Fibroblast of skin of abdomen (primary cell): Measurements from ENCODE around the gene USP49.
A peak's percentile ranks its signal among the peaks of the same experiment; 100 is the strongest.
"Not testable (repeated sequence)": the region's sequence is repeated elsewhere in the genome, so short reads cannot be mapped to it uniquely, and the experiment has no call there.

ENCODE experiments used
- DNase-seq: peaks from one replicate; pipeline ENCODE4 v3.0.0-alpha.2; 2013

USP49 gene

GRCh38 chr6:41811946-41812345 is 83.2 kb downstream of the USP49 start:
- not testable (repeated sequence) for DNase-seq

- DNase-seq, result no peak
Observed at GRCh38 chr6:41811095-41811494, 84.1 kb downstream of the USP49 start.

GRCh38 chr6:41805830-41806774 is 89.1 kb downstream of the USP49 start:
- no peak for DNase-seq

- DNase-seq, result no peak
Observed at GRCh38 chr6:41801380-41801779, 93.8 kb downstream of the USP49 start.

- no peak for DNase-seq
Observed at GRCh38 chr6:41799559-41799911, 95.6 kb downstream of the USP49 start.

- no peak for DNase-seq
Observed at GRCh38 chr6:41798901-41799558, 96.1 kb downstream of the USP49 start.

GRCh38 chr6:41796474-41796873 is 98.7 kb downstream of the USP49 start:
- no peak for DNase-seq

DNA sequence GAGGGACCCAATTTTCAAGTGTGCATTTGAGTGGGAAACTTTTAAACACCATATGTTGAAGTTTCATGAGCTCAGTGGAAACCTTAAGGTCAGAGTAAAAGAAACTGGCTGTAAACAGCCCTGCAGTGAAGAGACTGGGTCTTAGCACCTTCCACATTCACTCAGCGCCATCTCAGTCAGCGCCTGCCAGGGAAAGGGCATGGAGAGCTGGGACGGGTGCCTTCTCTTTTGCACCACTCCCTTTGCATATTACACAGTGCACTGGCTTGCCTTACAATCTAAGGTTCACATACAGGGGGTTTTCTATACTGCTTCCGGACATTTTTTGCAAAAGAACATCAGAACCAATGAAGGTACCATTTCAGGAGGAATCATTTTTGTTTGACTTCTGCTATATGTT is 103.2 kb downstream of the USP49 start:
- no peak for DNase-seq

DNA sequence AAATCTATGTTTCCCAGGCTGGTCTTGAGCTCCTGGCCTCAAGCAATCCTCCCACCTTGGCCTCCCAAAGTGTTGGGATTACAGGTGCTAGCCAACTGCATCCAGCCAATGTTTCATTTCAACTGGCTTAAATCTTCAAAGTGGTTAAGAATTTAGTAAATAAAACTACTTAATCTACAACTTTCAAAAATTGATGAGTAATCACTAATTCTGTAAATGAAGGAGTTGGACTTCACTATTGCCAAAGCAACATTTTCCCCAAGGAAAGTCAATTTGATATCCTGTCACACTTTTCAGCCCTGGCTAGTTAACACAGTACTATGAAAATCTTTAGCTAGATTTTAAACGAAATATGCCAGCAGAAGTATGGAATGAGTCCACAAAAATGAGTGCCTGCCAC is 103.9 kb downstream of the USP49 start:
- no peak for DNase-seq

DNA sequence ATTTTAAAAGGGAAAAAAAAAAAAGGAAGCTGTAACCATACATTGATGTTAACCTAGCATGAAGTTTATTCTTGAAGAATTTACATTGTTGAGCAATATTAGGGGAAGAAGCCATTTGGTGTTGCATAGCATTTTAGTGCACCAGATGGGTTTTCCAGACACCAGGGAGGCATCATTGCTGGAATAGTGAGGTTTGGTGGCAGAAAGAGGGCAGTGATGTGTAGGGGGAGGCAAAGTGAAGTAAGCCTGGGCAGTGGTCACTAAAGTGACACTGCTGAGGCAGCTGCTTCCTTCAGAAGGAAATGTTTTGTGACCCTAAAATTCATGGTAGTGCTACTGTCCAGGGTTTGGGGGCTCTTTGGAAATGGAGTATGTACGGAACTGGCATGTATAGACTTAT is 105.1 kb downstream of the USP49 start:
- no peak for DNase-seq

DNA sequence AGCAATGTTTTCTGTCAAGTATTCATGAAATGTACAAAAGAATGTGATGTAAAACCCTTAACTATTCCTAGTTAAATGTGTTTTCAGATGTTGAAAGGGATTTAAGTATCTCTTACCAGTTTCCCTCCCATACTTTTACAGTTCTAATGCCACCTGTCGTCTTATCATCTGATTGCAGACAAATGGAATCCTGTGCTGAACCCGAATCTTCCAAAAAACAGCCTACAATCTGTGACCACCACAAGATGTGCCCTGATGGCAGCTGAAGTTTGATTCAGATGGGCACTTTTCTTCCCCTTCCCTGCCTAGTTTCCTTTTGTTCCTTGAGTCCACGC is 105.8 kb downstream of the USP49 start:
- no peak for DNase-seq

- DNase-seq, result peak; percentile 93
Observed at GRCh38 chr6:41787219-41787917, 107.8 kb downstream of the USP49 start, which contains the start of gene TOMM6. TSS of gene TOMM6 (plus strand) at chr6:41787694. CDS start at chr6:41787698, 4 bp downstream.

DNA sequence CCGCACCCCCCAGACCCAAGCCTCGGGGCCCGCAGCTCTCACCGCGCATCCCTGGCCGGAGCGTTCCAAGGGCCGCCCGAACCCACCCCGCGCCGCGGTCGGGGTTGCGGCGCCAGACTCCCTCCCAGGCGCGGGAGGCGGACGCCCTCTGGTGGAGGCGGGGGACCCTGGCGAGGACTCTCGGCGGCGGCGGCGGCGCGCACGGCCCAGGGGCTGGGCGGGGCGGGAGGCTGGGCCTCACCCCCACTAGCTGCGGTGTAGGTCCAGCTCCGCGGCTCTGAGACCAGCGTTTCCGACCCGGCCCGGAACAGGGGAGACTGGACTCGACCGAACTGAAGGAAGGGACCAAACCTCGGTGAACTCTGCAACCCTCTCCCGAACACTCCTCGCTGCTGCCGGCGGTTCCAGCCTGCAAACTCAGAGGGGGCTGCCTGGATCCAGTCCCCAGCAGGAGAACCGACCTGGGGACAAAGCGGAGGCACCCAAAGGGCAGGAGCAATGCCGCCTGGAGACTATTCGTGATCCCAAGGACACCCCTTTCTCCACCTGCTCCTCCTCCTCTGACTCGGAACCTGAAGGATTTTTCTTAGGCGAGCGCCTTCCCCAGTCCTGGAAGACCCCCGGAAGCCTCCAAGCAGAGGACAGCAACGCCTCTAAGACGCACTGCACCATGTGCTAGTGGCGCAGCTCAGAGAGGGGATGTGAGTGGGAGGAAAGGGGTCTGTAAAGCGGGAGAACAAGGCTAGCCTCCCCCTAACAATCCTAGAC is 108.5 kb downstream of the USP49 start:
- DNase-seq, result peak; percentile 77

DNA sequence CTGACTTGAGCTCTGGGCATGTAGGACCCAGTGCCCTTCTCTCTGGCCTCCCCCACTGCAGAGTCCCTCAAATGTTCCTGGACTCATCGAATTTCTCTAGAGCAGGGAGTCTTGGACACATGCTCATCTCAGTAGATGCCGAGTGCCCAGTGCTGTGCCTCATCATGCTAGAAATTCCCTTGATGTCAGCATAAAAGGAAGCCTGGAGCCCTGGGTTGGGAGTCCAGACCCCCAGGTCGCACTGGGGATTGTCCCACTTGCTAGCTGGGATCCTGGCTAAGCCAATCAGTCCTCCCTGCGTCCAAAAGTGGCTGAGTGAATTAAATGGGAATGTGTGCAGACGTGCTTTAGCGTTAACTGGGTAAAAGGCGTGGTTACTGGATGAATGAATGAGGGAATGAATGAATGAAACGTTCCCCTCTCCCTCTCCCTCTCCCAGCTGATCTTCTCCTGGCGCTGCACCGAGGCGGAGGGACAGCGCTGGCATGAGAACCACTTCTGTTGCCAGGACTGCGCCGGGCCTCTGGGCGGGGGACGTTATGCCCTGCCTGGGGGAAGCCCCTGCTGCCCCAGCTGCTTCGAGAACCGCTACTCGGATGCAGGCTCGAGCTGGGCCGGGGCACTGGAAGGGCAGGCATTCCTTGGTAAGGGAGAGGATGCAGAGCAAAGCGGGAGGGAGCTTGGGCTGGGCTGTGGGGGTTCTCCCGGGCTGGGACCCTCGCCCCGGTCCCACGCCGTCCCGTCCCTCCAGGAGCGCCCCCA is 109.3 kb downstream of the USP49 start:
- peak; percentile 27 for DNase-seq

DNA sequence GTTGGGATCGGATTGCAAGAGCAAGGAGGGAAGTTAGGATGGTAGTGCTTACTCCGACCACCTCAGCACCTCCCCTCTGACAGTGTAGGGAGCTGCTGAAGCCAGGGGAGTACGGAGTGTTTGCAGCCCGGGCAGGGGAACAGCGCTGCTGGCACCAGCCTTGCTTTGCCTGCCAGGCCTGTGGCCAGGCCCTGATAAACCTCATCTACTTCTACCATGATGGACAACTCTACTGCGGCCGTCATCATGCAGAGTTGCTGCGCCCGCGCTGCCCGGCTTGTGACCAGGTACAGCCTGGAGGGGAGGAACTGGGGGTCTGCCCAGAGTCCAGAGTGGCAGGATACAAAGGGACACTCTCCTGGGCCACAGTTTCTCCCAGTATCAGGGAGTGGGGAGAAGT is 109.9 kb downstream of the USP49 start:
- no peak for DNase-seq

GRCh38 chr6:41784581-41785171 is 110.5 kb downstream of the USP49 start:
- no peak for DNase-seq

- no peak for DNase-seq
Observed at GRCh38 chr6:41783106-41783780, 111.9 kb downstream of the USP49 start.

DNA sequence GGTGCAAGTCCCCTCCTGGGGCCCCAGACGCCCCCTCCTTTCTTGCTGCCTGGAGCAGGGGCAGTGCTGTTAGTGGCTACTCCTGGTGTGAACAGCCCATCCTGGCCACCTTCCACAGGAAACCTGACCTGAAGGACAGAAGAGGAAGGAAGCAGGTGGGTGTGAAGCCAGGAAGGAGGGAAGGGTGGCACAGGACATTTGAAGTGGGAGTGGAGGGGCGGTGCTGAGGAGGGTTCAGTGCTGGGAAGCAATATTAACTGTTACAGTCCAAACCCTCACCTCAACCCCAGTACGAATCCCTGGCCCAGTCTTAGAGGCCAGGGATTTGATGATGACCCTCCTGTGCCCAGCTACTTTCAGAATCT is 113.8 kb downstream of the USP49 start:
- no peak for DNase-seq

GRCh38 chr6:41780551-41781365 is 114.4 kb downstream of the USP49 start, which contains the start of gene PRICKLE4:
TSS of gene PRICKLE4 (plus strand) at chr6:41780782. CDS start at chr6:41783474, 2,692 bp downstream.
- DNase-seq, result no peak
